CD4-positive, alpha-beta T cell treated with Interleukin-4 for 4 hours (primary cell): ENCODE data around the gene ABHD16A.

ENCODE experiments used
- DNase-seq: peaks from one replicate; pipeline ENCODE4 v3.0.0-alpha.2; 2020

ABHD16A gene

GRCh38 chr6:31702819-31703716 lies at the start of gene ABHD16A:
ABHD16A (minus strand) TSS chr6:31703324; CDS start chr6:31703281, 43 bp downstream.
- DNase-seq = peak; percentile 98

GRCh38 chr6:31752739-31753319 lies 49.7 kb upstream of the ABHD16A start:
- no peak for DNase-seq

GRCh38 chr6:31750411-31751022 lies 47.4 kb upstream of the ABHD16A start:
- no peak for DNase-seq

GRCh38 chr6:31749301-31750036 lies 46.3 kb upstream of the ABHD16A start:
- no peak for DNase-seq

GRCh38 chr6:31744422-31744821 lies 41.3 kb upstream of the ABHD16A start:
- no peak for DNase-seq

GRCh38 chr6:31742894-31743293 lies 39.8 kb upstream of the ABHD16A start:
- no peak for DNase-seq

GRCh38 chr6:31741815-31742214 lies 38.7 kb upstream of the ABHD16A start:
- DNase-seq = no peak

GRCh38 chr6:31740397-31741223 lies 37.5 kb upstream of the ABHD16A start:
- peak; percentile 2 for DNase-seq

- DNase-seq = peak; percentile 97
Measured at GRCh38 chr6:31739639-31740396, 36.7 kb upstream of the ABHD16A start, which contains the start of gene MSH5. MSH5 (plus strand) TSS chr6:31740005; CDS start chr6:31740467, 462 bp downstream.

- peak; percentile 73 for DNase-seq
Measured at GRCh38 chr6:31737991-31738979, 35.2 kb upstream of the ABHD16A start.

GRCh38 chr6:31737315-31737990 lies 34.3 kb upstream of the ABHD16A start:
- no peak for DNase-seq

GRCh38 chr6:31736768-31737314 lies 33.7 kb upstream of the ABHD16A start:
- no peak for DNase-seq

GRCh38 chr6:31736021-31736767 lies 33.1 kb upstream of the ABHD16A start, which contains the start of gene CLIC1:
CLIC1 (minus strand) TSS chr6:31736530; CDS start chr6:31736300, 230 bp downstream.
- DNase-seq = peak; percentile 70

GRCh38 chr6:31734821-31735406 lies 31.8 kb upstream of the ABHD16A start:
- peak; percentile 80 for DNase-seq

GRCh38 chr6:31734247-31734820 lies 31.2 kb upstream of the ABHD16A start:
- DNase-seq = no peak

- DNase-seq = no peak
Measured at GRCh38 chr6:31733734-31734133, 30.6 kb upstream of the ABHD16A start.

- DNase-seq = no peak
Measured at GRCh38 chr6:31732029-31732428, 28.9 kb upstream of the ABHD16A start.
